Activated CD4-positive, alpha-beta T cell treated with anti-CD3 and anti-CD28 coated beads for 1 hour (primary cell): ENCODE data around the gene KCNAB1.
"Not testable (repeated sequence)": the region's sequence is repeated elsewhere in the genome, so short reads cannot be mapped to it uniquely, and the experiment has no call there.

Experiments used
- DNase-seq: peaks from one replicate; pipeline ENCODE4 v3.0.0-alpha.2; 2020

Gene KCNAB1

DNA sequence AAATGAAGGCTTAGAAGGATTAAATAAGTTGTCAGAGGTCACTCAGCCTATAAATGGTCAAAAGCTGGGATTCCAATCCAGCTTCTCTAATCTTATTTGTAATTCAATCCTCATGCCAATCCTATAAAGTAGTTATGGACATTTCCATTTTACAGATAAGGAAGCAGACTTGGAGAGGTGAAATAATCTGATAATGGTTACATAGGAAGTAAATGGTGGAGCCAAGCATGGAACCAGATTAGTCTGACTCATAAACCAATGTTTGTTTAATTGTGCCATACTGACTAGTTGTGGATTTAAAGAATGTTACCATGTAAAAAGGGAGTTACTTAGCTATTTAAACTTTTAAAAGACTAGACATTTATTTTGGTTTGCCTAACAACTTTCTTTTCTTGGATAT is 59.7 kb downstream of the KCNAB1 start:
- DNase-seq = no peak

GRCh38 chr3:156181509-156181908 is 61.1 kb downstream of the KCNAB1 start:
- no peak for DNase-seq

- no peak for DNase-seq
These were observed 63.0 kb downstream of the KCNAB1 start for GRCh38 chr3:156183396-156183795.

DNA sequence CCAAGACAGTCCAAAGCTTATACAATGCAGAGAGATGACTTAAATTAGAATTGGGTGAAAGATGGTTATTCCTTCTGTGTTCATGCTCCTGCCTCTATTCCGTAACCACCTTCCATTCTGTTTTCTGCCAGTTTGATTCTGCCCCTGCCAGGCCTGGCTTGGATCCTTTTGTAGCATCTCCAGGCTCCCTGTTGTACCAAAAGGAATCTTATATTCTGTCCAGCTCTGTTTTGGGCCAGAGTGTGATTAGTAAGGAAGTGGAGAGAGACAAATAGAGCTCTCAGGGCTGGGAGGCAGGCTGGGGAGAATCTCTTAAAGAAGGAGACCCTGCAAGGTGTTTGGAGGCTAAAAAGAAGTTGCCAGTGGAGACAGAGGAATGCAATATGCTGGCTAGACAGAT is 63.8 kb downstream of the KCNAB1 start:
- no peak for DNase-seq

GRCh38 chr3:156187146-156187769 is 66.9 kb downstream of the KCNAB1 start:
- DNase-seq = no peak

DNA sequence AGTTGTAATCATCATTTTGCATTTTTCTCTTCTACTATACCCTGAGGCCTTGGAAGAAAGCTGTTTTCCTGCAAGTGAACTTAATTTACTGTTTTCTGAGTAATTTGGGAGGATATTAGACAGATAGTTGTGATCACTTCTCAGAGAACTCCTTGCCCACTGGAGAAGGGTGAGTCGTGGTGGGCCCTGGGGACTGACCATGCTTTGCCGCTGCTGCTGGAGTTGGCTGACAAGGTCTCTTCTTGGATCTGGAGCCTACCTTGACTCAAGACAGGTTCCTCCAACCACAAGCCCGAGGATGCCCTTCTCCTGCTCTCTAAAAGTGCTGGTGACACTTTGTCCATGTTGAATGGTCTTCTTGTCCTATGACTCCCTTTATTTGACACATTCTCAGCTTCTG is 68.4 kb downstream of the KCNAB1 start:
- DNase-seq = no peak

DNA sequence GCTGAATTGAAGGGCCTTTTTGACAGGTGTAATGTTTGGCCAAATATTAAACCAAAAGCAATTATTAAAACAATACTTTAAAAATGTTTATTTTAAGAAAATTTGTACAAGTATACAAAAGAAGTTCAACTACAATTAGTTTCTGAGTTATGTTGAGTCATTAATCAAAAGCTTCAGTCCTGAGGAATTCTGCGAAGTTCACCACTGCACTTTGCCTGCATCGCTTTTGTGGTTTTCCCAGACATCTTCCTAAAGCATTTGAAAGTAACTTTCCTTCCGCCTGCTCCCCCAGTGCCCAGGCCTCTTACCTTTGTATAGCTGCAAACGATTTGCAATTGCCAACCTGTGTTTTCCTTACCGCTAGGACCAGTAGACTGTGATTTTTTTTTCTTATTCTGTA is 69.5 kb downstream of the KCNAB1 start:
- DNase-seq = no peak

DNA sequence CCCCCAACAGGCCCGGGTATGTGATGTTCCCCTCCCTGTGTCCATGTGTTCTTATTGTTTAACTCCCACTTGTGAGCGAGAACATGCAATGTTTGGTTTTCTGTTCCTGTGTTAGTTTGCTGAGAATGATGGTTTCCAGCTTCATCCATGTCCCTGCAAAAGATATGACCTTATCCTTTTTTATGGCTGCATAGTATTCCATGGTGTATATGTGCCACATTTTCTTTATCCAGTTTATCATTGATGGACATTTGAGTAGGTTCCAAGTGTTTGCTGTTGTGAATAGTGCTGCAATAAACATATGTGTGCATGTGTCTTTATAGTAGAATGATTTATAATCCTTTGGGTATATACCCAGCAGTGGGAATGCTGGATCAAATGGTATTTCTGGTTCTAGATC is 74.6 kb downstream of the KCNAB1 start:
- DNase-seq = not testable (repeated sequence)

- DNase-seq = not testable (repeated sequence)
These were observed 76.8 kb downstream of the KCNAB1 start for GRCh38 chr3:156197152-156197551.

GRCh38 chr3:156201411-156202405 is 81.3 kb downstream of the KCNAB1 start:
- DNase-seq = no peak

- DNase-seq = no peak
These were observed 85.8 kb downstream of the KCNAB1 start for GRCh38 chr3:156206157-156206556.

- DNase-seq = no peak
These were observed 87.7 kb downstream of the KCNAB1 start for GRCh38 chr3:156207802-156208685.

GRCh38 chr3:156209631-156210335 is 89.4 kb downstream of the KCNAB1 start:
- no peak for DNase-seq

DNA sequence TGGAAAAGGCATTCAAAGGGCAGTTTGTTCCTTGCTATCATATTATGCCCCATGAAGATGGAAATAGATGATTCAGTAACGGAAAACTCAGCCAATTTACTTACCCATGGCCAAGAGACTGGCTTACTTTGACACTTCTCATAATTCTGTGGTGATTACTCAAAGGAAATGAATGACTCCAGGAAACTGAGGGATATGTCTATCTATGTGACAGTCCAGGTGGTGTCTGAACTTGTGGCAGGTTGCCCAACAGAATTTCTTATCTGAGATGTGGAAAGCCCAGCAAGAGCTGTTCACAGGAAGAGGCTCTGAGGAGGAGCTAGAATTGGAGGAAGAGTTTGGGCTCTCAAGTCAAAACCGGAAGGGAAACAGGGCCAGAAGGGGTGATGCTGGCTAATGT is 91.2 kb downstream of the KCNAB1 start:
- no peak for DNase-seq

GRCh38 chr3:156214676-156215075 is 94.3 kb downstream of the KCNAB1 start:
- DNase-seq = no peak

DNA sequence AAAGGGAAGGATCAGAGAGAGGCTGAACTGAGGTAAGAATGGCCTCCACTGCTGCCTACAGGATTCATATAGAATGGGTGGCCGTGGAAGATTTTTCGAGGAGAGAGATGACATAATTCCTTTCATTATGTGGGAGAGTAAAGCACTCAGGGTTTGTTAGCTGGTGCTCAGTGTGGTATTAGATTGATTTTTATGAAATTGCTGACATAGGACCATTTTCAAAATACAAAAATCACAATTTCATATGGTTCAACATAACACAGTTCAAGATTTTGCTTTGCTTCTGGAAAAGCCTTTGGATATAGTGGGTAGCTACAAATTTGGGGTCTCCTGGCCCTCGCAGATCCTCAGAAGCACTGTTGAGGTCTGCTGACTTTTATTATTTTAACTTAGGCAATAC is 95.4 kb downstream of the KCNAB1 start:
- no peak for DNase-seq

DNA sequence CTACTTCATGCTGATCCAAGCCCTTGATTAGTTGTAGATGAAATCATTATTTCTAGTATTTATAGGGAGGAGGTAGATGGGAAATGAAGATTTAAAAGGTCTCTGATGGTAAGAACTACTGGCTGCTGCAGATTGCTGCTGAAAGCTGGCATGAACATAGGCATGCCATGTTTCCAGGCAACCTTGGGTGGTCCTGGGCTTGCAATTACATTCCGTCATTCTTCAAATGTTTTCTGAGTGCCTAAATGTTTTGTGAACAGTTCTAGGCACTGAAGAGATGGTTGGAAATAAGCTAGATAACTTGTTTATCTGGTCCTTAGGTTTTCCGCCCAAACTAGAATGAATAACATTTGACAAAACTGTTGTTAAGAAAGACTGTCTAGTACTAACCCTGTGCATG is 95.8 kb downstream of the KCNAB1 start:
- DNase-seq = no peak

- DNase-seq = no peak
These were observed 96.5 kb downstream of the KCNAB1 start for GRCh38 chr3:156216852-156217251.

DNA sequence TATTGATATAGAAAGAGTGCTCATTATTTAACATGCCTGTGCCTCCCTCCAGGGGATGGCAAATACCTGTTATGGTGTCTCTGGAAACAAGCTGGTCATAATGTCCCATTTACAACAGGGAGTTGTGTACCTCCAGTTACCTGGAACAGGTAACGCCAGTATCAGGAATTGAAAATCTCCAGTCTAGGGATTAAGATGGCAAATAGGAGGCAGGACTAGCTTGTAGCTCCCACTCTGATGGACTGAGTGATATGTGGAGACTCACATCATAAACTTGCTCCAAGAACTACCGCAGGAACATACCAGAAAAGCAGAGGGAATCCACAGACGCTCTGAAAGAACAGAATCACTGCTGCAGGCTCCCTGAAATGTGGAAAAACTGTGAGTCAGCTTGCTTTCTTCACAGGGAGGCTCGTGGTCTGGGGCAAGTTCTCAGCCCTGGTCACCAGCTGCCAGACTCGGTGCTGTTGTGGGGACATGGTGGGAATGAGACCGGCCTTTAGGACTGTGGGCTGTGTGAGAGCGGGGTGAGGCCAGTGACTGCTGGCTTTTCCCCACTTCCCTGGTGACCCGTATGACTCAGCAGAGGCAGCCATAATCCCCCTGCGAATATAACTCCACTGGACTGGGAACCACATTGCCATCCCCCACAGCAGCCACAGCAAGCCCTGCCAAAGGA is 97.4 kb downstream of the KCNAB1 start:
- DNase-seq = no peak

DNA sequence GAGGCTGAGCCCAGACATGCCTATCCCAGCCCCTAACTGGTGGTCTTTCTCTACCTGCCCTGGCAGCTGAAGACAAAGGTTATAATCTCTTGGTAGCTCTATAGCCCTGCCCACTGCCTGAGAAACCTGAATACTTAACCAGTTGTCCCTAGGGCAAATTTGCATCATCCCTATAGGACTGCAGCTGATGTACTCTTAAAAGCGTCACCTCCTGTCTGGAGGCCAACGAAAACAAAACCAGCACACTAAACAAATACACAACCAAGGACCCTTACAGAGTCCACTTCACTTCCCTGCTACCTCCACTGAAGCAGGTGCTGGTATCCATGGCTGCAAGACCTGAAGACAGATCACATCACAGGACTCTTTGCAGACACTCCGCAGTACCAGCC is 98.0 kb downstream of the KCNAB1 start:
- no peak for DNase-seq

DNA sequence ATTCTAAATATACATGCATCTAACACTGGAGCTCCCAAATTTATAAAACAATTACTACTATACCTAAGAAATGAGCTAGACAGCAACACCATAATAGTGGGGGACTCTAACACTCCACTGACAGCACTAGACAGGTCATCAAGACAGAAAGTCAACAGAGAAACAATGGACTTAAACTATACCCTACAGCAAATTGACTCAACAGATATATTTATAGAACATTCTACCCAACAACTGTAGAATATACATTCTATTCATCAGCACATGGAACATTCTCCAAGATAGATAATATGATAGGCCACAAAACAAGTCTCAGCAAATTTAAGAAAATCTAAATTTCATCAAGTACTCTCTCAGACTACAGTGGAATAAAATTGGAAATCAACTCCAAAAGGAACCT is 102.0 kb downstream of the KCNAB1 start:
- not testable (repeated sequence) for DNase-seq

- DNase-seq = not testable (repeated sequence)
These were observed 103.7 kb downstream of the KCNAB1 start for GRCh38 chr3:156224046-156224445.
